SJCRH30 (cell line): ENCODE results near the gene CCDC102B. TPM values are rescaled to one million over a fixed set of nuclear protein-coding genes. Genes with fewer than 3 reads are reported as not detected.
"Not testable (repeated sequence)": the region's sequence is repeated elsewhere in the genome, so short reads cannot be mapped to it uniquely, and the experiment has no call there.

Experiments used
- DNase-seq, 2 experiments: peaks; one replicate each; pipeline ENCODE4 v3.0.0-alpha.2; 2015 to 2020
- H3K27ac ChIP-seq: fragments of 250-450 bp; sonication (Bioruptor Pico); 2 replicates; pipeline ENCODE4 v1.5.1; 2020; ENCODE audit warnings: mild to moderate bottlenecking, moderate library complexity
- H3K27me3 ChIP-seq: fragments of 250-450 bp; sonication (Bioruptor Pico); 2 replicates; pipeline ENCODE4 v1.5.1; 2020; ENCODE audit warnings: mild to moderate bottlenecking, moderate library complexity
- H3K36me3 ChIP-seq: fragments of 250-450 bp; sonication (Bioruptor Pico); 2 replicates; pipeline ENCODE4 v1.5.1; 2020; ENCODE audit warnings: mild to moderate bottlenecking, moderate library complexity
- H3K4me1 ChIP-seq: fragments of 250-450 bp; sonication (Bioruptor Pico); 2 replicates; pipeline ENCODE4 v1.5.1; 2020; ENCODE audit warnings: mild to moderate bottlenecking, moderate library complexity
- H3K4me3 ChIP-seq: fragments of 250-450 bp; sonication (Bioruptor Pico); 2 replicates; pipeline ENCODE4 v1.5.1; 2020; ENCODE audit warnings: mild to moderate bottlenecking, moderate library complexity
- H3K9me3 ChIP-seq: fragments of 250-450 bp; sonication (Bioruptor Pico); replicated peaks from 2 replicates; pipeline ENCODE4 v1.5.1; 2020; ENCODE audit warnings: mild to moderate bottlenecking, moderate library complexity
- total RNA-seq: library from RNA; depleted of rRNA; stranded (reverse); fragments of >200 nt; shearing (Covaris generic); gene quantifications from 2 replicates; pipeline ENCODE4 v1.2.3, GENCODE V29; 2014

Gene CCDC102B
- total RNA-seq, 1 experiment from 2014 or later = 0.91 TPM

DNA sequence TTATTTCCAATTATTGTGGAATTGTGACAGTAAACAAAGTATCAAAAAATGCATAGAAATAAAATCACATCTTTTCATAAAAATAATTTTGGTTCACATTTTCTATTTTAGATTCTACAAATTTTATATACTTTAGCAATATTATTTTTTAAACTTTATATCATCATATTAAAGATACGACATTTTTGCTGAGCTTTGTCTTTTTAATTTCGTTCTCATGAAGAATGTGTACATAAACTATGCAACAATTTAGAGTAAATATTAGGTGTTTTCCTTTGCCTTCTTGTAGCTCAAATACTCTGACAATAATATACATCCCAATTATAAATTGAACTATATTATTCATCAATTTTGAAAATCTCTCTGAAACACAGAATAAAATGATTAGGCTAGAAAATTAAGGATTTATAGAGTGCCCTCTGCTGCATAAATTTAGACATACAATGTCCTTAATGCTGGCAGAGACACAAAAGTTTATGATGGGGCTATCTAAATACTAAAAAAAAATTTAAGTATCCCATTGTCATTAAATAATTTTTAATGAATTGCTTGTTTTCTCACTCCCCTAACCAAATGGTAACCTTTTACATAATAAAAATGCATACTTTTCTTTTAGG, 45.7 kb downstream of the CCDC102B start:
- Histone ChIP-seq H3K9me3 (no peaks in the 10 kb centered on the region), H3K27me3 (no peaks in the 10 kb centered on the region), H3K4me3 (no peak overlapping the region), H3K27ac (no peak overlapping the region), H3K36me3 (no peaks in the 10 kb centered on the region), H3K4me1 (peaks cover 3% of the 10 kb centered on the region; the same call in 1 of the 2 replicates)
- no peak for DNase-seq

DNA sequence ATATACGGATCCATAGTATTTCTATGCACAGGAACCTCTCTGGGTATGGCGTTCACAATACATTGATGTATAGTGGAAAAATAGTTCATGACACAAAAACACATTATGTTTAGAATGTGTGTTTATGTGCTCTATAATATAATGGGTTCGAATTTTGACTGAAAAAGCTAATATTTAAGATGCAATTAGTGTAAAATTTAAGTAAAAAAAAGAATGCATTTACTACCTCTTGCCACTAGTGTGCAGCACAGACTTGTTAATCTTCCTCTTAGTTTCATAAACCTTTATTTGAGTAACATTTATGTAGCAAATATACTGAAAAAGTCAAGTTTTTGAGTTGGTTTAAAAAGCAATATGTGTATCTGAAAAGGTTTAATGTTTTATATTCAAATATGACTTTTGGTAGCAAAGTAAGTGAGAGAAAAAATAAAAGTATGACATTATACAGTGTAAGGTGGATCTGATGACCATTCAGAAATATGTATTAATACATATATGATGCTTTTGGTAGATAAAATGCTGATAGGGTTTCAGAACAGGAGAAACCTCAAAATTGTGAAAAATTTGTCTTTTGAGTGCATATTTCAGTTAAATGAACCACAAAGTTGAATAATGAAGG, 49.4 kb downstream of the CCDC102B start:
- Histone ChIP-seq H3K27ac (no peak overlapping the region), H3K4me3 (no peak overlapping the region)
- DNase-seq = peak in 1 of 2 experiments; percentile 13

DNA sequence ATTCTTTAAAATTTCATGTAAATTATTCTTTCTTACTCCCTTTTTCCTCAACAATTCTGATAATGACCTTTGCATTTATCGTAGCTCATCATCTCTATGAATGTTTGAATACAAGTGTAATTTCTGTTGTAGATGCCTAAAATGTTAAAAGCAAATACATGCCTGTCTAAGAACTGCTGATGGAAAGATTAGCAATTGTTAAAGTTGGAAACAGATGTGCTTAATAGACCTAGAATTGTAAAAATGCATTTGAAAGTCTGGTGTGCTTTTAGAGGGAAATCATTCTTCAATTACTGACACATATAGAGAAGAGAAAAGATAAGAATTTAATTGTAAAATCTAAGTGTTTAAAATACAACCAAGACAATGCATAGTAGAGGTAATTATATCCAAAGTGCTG, 50.4 kb downstream of the CCDC102B start:
- no peak overlapping the region for H3K27ac ChIP-seq
- DNase-seq = no peak
- no peaks in the 10 kb centered on the region for H3K27me3 ChIP-seq
- H3K4me1 ChIP-seq = no peaks in the 10 kb centered on the region
- no peaks in the 10 kb centered on the region for H3K9me3 ChIP-seq
- H3K4me3 ChIP-seq = no peak overlapping the region
- no peaks in the 10 kb centered on the region for H3K36me3 ChIP-seq

More for the DNA sequence above, 49.4 kb downstream of the CCDC102B start:
- H3K27me3 ChIP-seq = no peaks in the 10 kb centered on the region
- H3K4me1 ChIP-seq = no peaks in the 10 kb centered on the region
- no peaks in the 10 kb centered on the region for H3K36me3 ChIP-seq
- no peaks in the 10 kb centered on the region for H3K9me3 ChIP-seq

DNA sequence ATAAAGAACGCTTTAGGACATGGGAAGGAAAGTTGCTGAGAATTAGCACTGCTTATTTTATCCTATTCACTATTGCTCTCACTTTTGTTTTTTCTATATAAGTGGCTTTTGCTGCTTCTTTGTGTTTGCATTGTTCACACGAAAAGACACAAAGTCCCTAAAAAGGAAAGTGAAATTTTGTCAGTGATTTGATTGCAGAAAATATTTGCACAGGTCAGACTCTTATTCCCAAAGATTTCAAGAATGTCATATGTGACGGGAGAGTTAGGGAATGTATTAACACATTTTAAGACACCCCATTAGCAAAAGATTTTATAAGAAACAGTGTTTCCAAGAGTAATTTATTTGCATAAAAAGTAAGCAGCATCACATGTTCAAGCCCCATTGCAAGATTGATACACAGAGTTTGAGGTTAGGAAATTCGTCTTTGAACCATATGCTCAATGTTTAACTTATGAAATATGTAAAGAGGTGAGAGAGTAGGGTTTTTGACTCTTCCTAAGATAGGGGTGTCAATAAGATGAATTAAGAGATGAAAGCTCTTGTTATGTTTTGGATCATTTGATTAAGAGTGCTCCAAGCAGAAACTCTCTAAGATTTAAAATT, 57.0 kb downstream of the CCDC102B start:
- no peaks in the 10 kb centered on the region for H3K4me1 ChIP-seq
- H3K9me3 ChIP-seq = no peaks in the 10 kb centered on the region
- no peaks in the 10 kb centered on the region for H3K36me3 ChIP-seq
- no peak overlapping the region for H3K27ac ChIP-seq
- no peak overlapping the region for H3K4me3 ChIP-seq
- no peak for DNase-seq
- H3K27me3 ChIP-seq = no peaks in the 10 kb centered on the region

DNA sequence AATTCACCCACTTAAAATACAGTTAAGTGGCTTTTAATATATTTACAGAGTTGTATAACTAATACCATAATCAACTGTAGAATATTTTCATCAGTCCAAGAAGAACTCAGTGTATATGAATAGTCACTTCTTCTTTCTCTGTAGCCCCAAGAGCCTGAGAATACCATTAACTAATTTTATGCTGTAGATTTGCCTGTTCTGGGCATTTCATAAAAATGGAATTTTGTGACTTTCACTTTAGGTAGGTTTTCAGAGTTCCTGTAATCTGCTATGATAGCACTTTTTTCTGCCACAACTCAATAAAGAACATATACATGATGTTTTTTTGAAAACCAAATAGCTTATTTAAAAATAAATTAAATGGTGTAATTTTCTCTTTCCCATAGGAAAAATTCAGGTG, 57.6 kb downstream of the CCDC102B start:
- Histone ChIP-seq H3K9me3 (no peaks in the 10 kb centered on the region), H3K4me1 (no peaks in the 10 kb centered on the region), H3K27me3 (no peaks in the 10 kb centered on the region), H3K27ac (no peak overlapping the region), H3K4me3 (no peak overlapping the region), H3K36me3 (no peaks in the 10 kb centered on the region)
- DNase-seq = no peak

DNA sequence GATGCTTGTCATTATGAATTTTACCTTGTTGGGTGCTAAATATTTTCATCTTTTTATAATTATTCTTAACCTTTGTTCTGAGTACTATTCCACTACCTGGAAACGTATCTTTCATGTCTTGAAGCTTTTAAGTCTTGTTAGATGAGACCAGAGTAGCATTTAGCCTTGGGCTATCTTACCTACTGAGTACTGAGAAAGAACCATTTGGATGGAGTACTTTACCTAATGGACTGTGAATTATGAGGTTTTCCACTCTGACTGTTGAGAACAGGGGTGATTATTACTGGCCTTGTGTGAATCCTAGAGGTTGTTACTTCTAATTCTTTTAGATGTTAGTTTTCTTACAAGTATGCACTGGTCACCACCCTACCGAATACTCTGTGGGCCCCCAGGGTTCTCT, 63.5 kb downstream of the CCDC102B start:
- no peak for DNase-seq
- Histone ChIP-seq H3K4me3 (no peak overlapping the region), H3K36me3 (no peaks in the 10 kb centered on the region), H3K27ac (no peak overlapping the region), H3K4me1 (no peaks in the 10 kb centered on the region), H3K9me3 (no peaks in the 10 kb centered on the region), H3K27me3 (no peaks in the 10 kb centered on the region)

DNA sequence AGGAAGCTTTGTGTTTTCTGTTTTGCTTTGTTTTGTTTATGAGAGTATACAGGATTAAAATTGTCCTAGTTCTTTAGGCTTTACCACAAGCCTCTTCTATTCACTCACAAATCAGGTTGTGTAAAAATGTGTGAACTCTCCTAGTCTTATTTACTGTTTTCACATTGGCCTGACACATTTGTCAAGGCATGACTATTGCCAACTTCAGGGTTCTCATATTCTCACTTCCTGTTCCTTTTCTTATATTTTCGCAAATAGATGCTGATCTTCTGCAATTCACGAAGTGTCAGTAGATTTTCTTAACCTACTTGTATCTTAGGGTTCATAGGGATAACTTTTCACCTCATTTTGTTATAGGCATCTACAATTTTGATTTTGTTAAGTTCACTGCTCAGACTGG, 67.1 kb downstream of the CCDC102B start:
- H3K27me3 ChIP-seq = no peaks in the 10 kb centered on the region
- no peak overlapping the region for H3K27ac ChIP-seq
- H3K4me3 ChIP-seq = no peak overlapping the region
- no peaks in the 10 kb centered on the region for H3K9me3 ChIP-seq
- no peaks in the 10 kb centered on the region for H3K4me1 ChIP-seq
- no peaks in the 10 kb centered on the region for H3K36me3 ChIP-seq
- no peak for DNase-seq

DNA sequence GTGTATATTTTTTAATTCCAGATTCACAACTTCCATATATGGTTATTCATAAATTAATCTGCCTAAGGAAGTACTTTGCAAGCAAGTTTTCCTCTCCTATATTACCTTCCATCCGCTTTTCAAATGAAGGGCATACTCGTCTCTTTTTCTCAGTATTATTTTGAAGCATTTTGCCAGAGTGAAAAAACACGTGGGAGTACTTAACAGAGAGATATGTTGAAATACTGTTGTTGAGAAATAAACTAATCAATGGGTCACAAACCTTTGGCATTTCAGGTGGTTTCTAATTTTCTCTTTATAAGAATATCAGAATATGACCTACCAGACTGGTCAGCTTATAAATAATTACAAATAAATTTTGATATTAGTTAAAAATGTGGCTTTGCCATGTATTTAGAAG, 67.6 kb downstream of the CCDC102B start:
- Histone ChIP-seq H3K9me3 (no peaks in the 10 kb centered on the region), H3K4me1 (no peaks in the 10 kb centered on the region), H3K27me3 (no peaks in the 10 kb centered on the region), H3K4me3 (no peak overlapping the region), H3K27ac (no peak overlapping the region), H3K36me3 (no peaks in the 10 kb centered on the region)
- DNase-seq = no peak

DNA sequence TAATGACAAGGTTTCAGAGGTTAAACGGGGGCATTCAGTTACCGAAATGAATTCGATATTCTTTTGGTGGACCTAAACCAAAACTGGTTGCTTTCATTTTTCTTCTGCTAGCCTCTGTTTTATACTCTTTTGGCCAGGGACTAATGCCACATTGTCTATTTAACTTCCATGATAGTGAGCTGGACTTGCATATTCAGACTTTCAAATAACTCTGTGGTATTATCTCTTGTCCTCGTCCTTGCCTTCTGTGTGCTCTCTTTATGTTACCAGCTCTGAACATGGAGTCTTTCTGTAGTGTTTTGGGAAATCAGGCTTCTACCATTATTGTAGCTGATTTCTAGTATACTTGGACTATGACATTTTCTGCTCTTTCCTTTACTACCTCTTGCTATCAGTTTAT, 75.1 kb downstream of the CCDC102B start:
- no peaks in the 10 kb centered on the region for H3K27me3 ChIP-seq
- no peak overlapping the region for H3K4me3 ChIP-seq
- no peaks in the 10 kb centered on the region for H3K9me3 ChIP-seq
- no peak for DNase-seq
- H3K4me1 ChIP-seq = no peaks in the 10 kb centered on the region
- no peaks in the 10 kb centered on the region for H3K36me3 ChIP-seq
- no peak overlapping the region for H3K27ac ChIP-seq

DNA sequence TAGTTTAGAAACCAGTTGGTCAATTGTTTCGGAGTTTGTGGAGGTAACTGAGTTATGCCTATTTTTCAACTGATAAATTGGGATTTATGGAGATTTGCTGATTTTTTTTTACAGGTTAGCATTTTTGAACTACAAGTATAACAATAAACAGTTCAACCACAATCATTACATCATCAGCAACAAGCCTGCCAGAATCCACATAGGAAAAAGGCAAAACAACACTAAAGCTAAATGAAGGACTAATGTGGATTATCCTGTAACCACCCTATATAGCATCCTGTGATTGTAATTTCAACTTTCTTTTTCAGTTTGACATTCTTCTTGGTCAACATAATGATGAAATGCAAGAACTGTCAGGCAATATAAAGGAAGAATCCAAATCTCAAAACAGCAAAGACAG, 76.5 kb downstream of the CCDC102B start:
- Histone ChIP-seq H3K9me3 (no peaks in the 10 kb centered on the region), H3K4me1 (no peaks in the 10 kb centered on the region), H3K27ac (no peak overlapping the region), H3K27me3 (no peaks in the 10 kb centered on the region), H3K36me3 (no peaks in the 10 kb centered on the region), H3K4me3 (no peak overlapping the region)
- no peak for DNase-seq

DNA sequence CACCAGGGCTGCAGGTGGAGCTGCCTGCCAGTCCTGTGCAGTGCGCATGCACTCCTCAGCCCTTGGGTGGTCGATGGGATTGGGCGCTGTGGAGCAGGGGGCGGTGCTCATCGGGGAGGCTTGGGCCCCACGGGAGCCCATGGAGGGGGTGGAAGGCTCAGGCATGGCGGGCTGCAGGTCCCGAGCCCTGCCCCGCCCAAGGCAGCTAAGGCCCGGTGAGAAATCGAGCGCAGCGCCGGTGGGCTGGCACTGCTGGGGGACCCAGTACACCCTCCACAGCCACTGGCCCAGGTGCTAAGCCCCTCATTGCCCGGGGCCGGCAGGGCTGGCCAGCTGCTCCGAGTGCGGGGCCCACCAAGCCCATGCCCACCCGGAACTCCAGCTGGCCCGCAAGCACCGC, 82.1 kb downstream of the CCDC102B start:
- not testable (repeated sequence) for H3K36me3 ChIP-seq, H3K27me3 ChIP-seq, H3K9me3 ChIP-seq, H3K4me3 ChIP-seq, DNase-seq, H3K27ac ChIP-seq, H3K4me1 ChIP-seq

DNA sequence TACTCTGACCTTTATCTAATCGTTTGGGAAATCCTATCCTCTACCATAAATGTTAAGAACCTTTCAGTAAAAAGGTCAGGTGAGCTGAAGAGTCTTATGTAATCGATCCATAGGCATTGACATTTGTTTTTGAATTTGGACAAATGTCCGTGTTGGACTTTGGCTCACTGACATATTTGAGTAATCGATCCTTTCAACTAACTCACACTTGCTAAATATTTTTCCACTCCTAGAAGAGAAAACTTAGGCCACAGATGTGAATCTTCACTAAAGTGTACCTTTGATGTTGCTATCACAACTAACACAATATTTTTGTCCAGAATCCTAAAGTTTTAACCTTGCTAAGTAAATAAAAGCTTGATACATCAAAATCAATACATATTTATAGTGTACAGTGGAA, 89.5 kb downstream of the CCDC102B start:
- Histone ChIP-seq H3K9me3 (no peaks in the 10 kb centered on the region), H3K4me3 (no peak overlapping the region), H3K27ac (no peak overlapping the region), H3K4me1 (no peaks in the 10 kb centered on the region), H3K36me3 (no peaks in the 10 kb centered on the region), H3K27me3 (no peaks in the 10 kb centered on the region)
- no peak for DNase-seq

DNA sequence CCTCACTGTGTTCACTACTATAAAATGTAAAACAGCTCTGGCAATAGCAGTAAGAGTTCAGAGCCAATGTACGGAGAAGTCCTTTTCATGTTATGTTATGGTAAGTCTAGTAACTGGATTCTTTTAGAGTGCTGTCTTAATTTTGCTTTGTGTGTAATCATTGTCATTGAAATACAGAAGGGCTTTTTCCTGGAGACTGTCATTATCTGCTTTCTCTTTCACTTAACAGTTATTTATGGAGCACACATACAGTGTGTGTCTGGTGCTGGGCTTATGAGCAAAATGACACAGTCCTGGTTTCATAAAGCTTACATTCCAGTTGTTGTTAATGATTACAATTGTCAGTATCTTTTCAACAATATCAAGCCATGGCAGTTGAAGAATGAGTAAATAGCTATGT, 95.5 kb downstream of the CCDC102B start:
- Histone ChIP-seq H3K4me1 (no peaks in the 10 kb centered on the region), H3K4me3 (no peak overlapping the region), H3K9me3 (no peaks in the 10 kb centered on the region), H3K27ac (no peak overlapping the region), H3K36me3 (no peaks in the 10 kb centered on the region), H3K27me3 (no peaks in the 10 kb centered on the region)
- no peak for DNase-seq

DNA sequence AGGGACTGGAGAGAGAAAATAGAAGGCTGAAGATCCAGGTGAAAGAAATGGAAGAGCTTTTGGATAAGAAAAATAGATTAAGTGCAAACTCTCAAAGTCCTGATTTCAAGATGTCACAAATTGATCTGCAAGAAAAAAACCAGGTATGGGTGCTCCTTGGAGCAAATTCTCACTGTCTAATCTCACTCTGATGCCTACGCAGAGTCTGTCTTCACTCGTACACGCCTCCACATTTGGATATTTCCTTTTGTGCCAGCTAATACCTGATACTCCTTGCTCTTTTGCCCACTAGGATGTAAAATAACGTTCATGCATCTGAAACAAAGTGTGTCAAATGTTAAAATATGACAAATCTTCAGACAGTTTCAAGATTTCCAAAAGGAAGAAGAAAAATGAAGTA, 99.4 kb downstream of the CCDC102B start:
- H3K36me3 ChIP-seq = no peaks in the 10 kb centered on the region
- DNase-seq = no peak
- no peaks in the 10 kb centered on the region for H3K27me3 ChIP-seq
- H3K4me1 ChIP-seq = no peaks in the 10 kb centered on the region
- no peak overlapping the region for H3K4me3 ChIP-seq
- H3K9me3 ChIP-seq = no peaks in the 10 kb centered on the region
- H3K27ac ChIP-seq = no peak overlapping the region

DNA sequence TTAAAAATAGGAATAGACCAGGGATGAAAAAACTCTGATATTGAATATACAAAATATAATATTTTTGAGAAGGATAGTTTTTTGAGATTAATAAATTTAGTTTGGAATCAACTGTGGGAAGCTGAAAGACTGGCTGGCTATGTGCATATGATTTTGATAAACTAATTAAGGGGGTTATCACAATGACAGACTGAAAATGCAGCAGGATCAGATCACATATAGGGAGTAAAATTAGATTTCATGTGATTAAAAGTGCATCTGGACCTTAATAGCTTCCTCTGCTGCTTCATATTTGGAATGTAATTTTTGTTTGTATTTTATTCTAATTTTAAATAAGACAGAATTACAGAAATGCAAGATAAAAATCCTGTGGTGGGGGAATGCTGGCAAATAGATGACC, 111.7 kb downstream of the CCDC102B start:
- H3K36me3 ChIP-seq = no peaks in the 10 kb centered on the region
- H3K27me3 ChIP-seq = no peaks in the 10 kb centered on the region
- no peak for DNase-seq
- H3K4me3 ChIP-seq = no peak overlapping the region
- no peaks in the 10 kb centered on the region for H3K9me3 ChIP-seq
- H3K27ac ChIP-seq = no peak overlapping the region
- no peaks in the 10 kb centered on the region for H3K4me1 ChIP-seq

DNA sequence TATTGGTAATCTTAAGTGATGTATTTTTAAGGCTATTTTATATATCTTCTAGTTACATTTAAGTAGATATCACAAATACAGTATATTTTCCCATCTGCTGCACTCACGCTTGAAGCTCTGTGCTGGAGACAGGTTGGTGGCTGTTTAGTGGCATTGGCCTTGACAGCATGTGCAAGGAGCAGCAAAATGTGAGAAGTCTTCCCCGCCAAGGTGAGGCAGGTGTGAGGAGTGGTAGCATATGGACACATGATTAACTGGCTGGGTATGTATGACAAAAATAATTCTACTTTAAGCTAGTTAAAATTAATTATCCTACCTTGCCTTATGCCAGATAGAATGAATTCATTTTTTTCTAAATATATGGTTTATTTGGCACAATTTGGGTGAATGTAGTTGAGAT, 117.2 kb downstream of the CCDC102B start:
- H3K4me1 ChIP-seq = no peaks in the 10 kb centered on the region
- H3K27ac ChIP-seq = no peak overlapping the region
- H3K4me3 ChIP-seq = no peak overlapping the region
- no peaks in the 10 kb centered on the region for H3K36me3 ChIP-seq
- no peaks in the 10 kb centered on the region for H3K9me3 ChIP-seq
- no peak for DNase-seq
- no peaks in the 10 kb centered on the region for H3K27me3 ChIP-seq
